ENCODE results near the gene ZDHHC1. TPM values are rescaled to one million over a fixed set of nuclear protein-coding genes. Genes with fewer than 3 reads are reported as not detected.

The ZDHHC1 gene
- total RNA-seq, 1 donor, result 9.0 TPM

- Histone ChIP-seq H3K4me1 (ENCODE audit: insufficient read depth, low read length) (no peaks in the 10 kb centered on the region), H3K27me3 (ENCODE audit: insufficient read depth, low read length) (peaks cover 4% of the 10 kb centered on the region), H3K4me3 (ENCODE audit: insufficient read depth, low read length) (no peak overlapping the region), H3K4me2 (ENCODE audit: insufficient read depth, low read length) (no peak overlapping the region), H2AFZ (ENCODE audit: low read length) (no peak overlapping the region), H3K79me2 (ENCODE audit: insufficient read depth, low read length) (no peaks in the 10 kb centered on the region), H4K20me1 (ENCODE audit: insufficient read depth, low read length) (no peaks in the 10 kb centered on the region), H3K36me3 (ENCODE audit: insufficient read depth, low read length) (no peaks in the 10 kb centered on the region), H3K9me3 (ENCODE audit: low read depth, low read length) (no peaks in the 10 kb centered on the region), H3K27ac (ENCODE audit: low read depth, low read length) (no peak overlapping the region)
- no peak for TF ChIP-seq CTCF (IDR thresholded peaks at IDR 0.05; ENCODE audit: extremely low read depth, low read depth, low read length)
- DNase-seq (ENCODE audit: insufficient read length, low spot score, missing footprints), result no peak
These were observed 69.9 kb downstream of the ZDHHC1 start for GRCh38 chr16:67346341-67346740.

- Histone ChIP-seq H3K4me3 (ENCODE audit: insufficient read depth, low read length) (no peak overlapping the region), H3K9me3 (ENCODE audit: low read depth, low read length) (no peaks in the 10 kb centered on the region), H3K79me2 (ENCODE audit: insufficient read depth, low read length) (no peaks in the 10 kb centered on the region), H3K27me3 (ENCODE audit: insufficient read depth, low read length) (peaks cover 4% of the 10 kb centered on the region), H3K4me2 (ENCODE audit: insufficient read depth, low read length) (no peak overlapping the region), H2AFZ (ENCODE audit: low read length) (no peak overlapping the region), H4K20me1 (ENCODE audit: insufficient read depth, low read length) (no peaks in the 10 kb centered on the region), H3K36me3 (ENCODE audit: insufficient read depth, low read length) (no peaks in the 10 kb centered on the region), H3K27ac (ENCODE audit: low read depth, low read length) (no peak overlapping the region), H3K4me1 (ENCODE audit: insufficient read depth, low read length) (no peaks in the 10 kb centered on the region)
- DNase-seq (ENCODE audit: insufficient read length, low spot score, missing footprints), result no peak
- TF ChIP-seq CTCF (IDR thresholded peaks at IDR 0.05; ENCODE audit: extremely low read depth, low read depth, low read length), result no peak
These were observed 70.9 kb downstream of the ZDHHC1 start for GRCh38 chr16:67345401-67345800.

Small RNAs within 50 kb of the gene (small RNA-seq; reads per million reads assigned to genes)
- not detected for gene RNU1-123P

Other genes starting within 250 kb of the ZDHHC1 start
- 9.1 and 10.9 TPM in 2 replicates for gene NOL3, start 245.9 kb downstream of the ZDHHC1 start, total RNA-seq
- 3.6 and 4.7 TPM in 2 replicates for gene MATCAP1, start 232.5 kb downstream of the ZDHHC1 start, total RNA-seq
- gene EXOC3L1, start 226.3 kb downstream of the ZDHHC1 start, total RNA-seq, result not detected in 2 replicates
- 51.9 and 56.5 TPM in 2 replicates for gene E2F4, start 224.3 kb downstream of the ZDHHC1 start, total RNA-seq
- gene ELMO3, start 217.3 kb downstream of the ZDHHC1 start, total RNA-seq, result 0.29 and 0.36 TPM in 2 replicates
- 22.4 and 25.3 TPM in 2 replicates for gene TMEM208, start 189.3 kb downstream of the ZDHHC1 start, total RNA-seq
- gene FHOD1, start 169.0 kb downstream of the ZDHHC1 start, total RNA-seq, result 27.4 and 28.2 TPM in 2 replicates
- gene SLC9A5, start 167.5 kb downstream of the ZDHHC1 start, total RNA-seq, result 2.9 and 3.6 TPM in 2 replicates
- gene PLEKHG4, start 136.9 kb downstream of the ZDHHC1 start, total RNA-seq, result 31.8 and 41.6 TPM in 2 replicates
- not detected in 2 replicates for gene KCTD19, start 89.7 kb downstream of the ZDHHC1 start, total RNA-seq
- gene LRRC36, start 89.7 kb downstream of the ZDHHC1 start, total RNA-seq, result not detected in 2 replicates
- 0.59 and 0.72 TPM in 2 replicates for gene TPPP3, start 23.0 kb downstream of the ZDHHC1 start, total RNA-seq
- not detected in 2 replicates for gene HSD11B2, start 14.6 kb upstream of the ZDHHC1 start, total RNA-seq
- 146 and 158 TPM in 2 replicates for gene ATP6V0D1, start 64.7 kb upstream of the ZDHHC1 start, total RNA-seq
- gene AGRP, start 67.1 kb upstream of the ZDHHC1 start, total RNA-seq, result not detected in 2 replicates
- gene RIPOR1, start 112.4 kb upstream of the ZDHHC1 start, total RNA-seq, result 36.6 and 38.0 TPM in 2 replicates
- 29.3 and 31.8 TPM in 2 replicates for gene CTCF, start 146.0 kb upstream of the ZDHHC1 start, total RNA-seq
- under 0.01 TPM in 2 replicates for gene CARMIL2, start 228.7 kb upstream of the ZDHHC1 start, total RNA-seq
- 16.5 and 18.8 TPM in 2 replicates for gene ACD, start 243.8 kb upstream of the ZDHHC1 start, total RNA-seq
- 2.4 and 2.9 TPM in 2 replicates for gene PARD6A, start 244.5 kb upstream of the ZDHHC1 start, total RNA-seq

All from osteoblast (primary cell).